MCF 10A (cell line): ENCODE measurements around the gene SMARCD2. TPM values are rescaled to one million over a fixed set of nuclear protein-coding genes. Genes with fewer than 3 reads are reported as not detected.
"Not testable (repeated sequence)": the region's sequence is repeated elsewhere in the genome, so short reads cannot be mapped to it uniquely, and the experiment has no call there.

Experiments used
- BruUV-seq: library from RNA; stranded (reverse); fragments of 400-500 nt; replicated peaks from 2 replicates; lab custom pipeline; 2021; lab: Mats Ljungman, UMichigan
- CTCF ChIA-PET: fragments of 300-600 bp; sonication (Branson Sonifier 250); formaldehyde crosslinking; extraction: SDS; loops from one replicate; lab custom pipeline; 2021; ENCODE audit warnings: antibody characterized with exemption, inconsistent platforms; lab: Yijun Ruan, JAX
- POLR2A ChIA-PET: fragments of 300-600, 350-650 bp; sonication (Branson Sonifier 250); formaldehyde crosslinking; extraction: SDS; loops from one replicate; lab custom pipeline; 2020; ENCODE audit warnings: antibody characterized with exemption, inconsistent platforms; lab: Yijun Ruan, JAX
- DNase-seq: peaks from one replicate; pipeline ENCODE4 v3.0.0-alpha.2; 2018; ENCODE audit not compliant: unreplicated experiment
- H3K27ac Mint-ChIP-seq: one replicate; pipeline ENCODE4 v1.8.0; 2022; ENCODE audit warnings: mild to moderate bottlenecking, low read depth, mixed read lengths; ENCODE audit not compliant: unreplicated experiment
- H3K27me3 Mint-ChIP-seq: one replicate; pipeline ENCODE4 v1.8.0; 2022; ENCODE audit warnings: mixed read lengths; ENCODE audit not compliant: insufficient read depth, unreplicated experiment
- H3K36me3 Mint-ChIP-seq: one replicate; pipeline ENCODE4 v1.8.0; 2022; ENCODE audit warnings: mild to moderate bottlenecking, moderate library complexity, mixed read lengths; ENCODE audit not compliant: insufficient read depth, unreplicated experiment
- H3K4me1 Mint-ChIP-seq: one replicate; pipeline ENCODE4 v1.8.0; 2022; ENCODE audit warnings: mixed read lengths; ENCODE audit not compliant: insufficient read depth, unreplicated experiment
- H3K4me3 Mint-ChIP-seq: one replicate; pipeline ENCODE4 v1.8.0; 2022; ENCODE audit warnings: mild to moderate bottlenecking, moderate library complexity, mixed read lengths; ENCODE audit not compliant: unreplicated experiment
- H3K9me3 Mint-ChIP-seq: one replicate; pipeline ENCODE4 v1.8.0; 2022; ENCODE audit warnings: mixed read lengths; ENCODE audit not compliant: unreplicated experiment
- CTCF ChIP-seq: fragments of 200-600 bp; IDR thresholded peaks from one replicate; pipeline ENCODE4 v1.8.0; 2022; ENCODE audit warnings: antibody characterized with exemption, mild to moderate bottlenecking; ENCODE audit not compliant: unreplicated experiment
- intact Hi-C: fragments of 100-400 bp; cut with micrococcal nuclease; formaldehyde crosslinking; loops from 2 replicates; pipeline ENCODE4 v1.14.1; 2022
- total RNA-seq: library from RNA; stranded (reverse); gene quantifications from 2 replicates; pipeline ENCODE4 v1.2.3, GENCODE V29; 2022

The SMARCD2 gene
- total RNA-seq, 1 experiment from 2014 or later = 54.6 TPM

- H3K36me3 Mint-ChIP-seq, H3K27ac Mint-ChIP-seq, intact Hi-C loops, H3K9me3 Mint-ChIP-seq, POLR2A ChIA-PET, DNase-seq, CTCF ChIA-PET, H3K4me1 Mint-ChIP-seq, BruUV-seq, H3K4me3 Mint-ChIP-seq: not testable (repeated sequence)
- peaks cover 14% of the 10 kb centered on the region for H3K27me3 Mint-ChIP-seq
Measured at GRCh38 chr17:63871646-63872365, 29.3 kb upstream of the SMARCD2 start.

DNA sequence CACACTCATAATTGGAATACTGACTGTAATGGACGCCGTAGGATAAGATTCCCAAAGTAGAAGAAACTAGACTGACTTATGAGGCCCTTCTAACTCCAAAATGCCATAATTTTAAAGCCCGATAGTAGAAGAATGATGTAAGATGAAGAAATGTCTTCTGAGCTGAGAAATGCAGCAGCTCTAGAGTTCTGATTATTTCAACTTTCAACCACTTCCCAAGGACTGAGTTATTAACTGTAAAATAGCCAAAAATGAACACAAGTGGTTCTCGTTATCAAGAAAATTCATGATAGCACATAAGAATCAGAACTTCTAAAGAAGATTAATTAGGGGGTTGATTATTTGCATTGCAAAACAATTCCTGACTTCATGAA lies 27.8 kb upstream of the SMARCD2 start:
- H3K9me3 Mint-ChIP-seq, POLR2A ChIA-PET, H3K4me1 Mint-ChIP-seq, intact Hi-C loops, H3K27me3 Mint-ChIP-seq, H3K36me3 Mint-ChIP-seq, H3K4me3 Mint-ChIP-seq, BruUV-seq, DNase-seq, CTCF ChIA-PET, H3K27ac Mint-ChIP-seq: not testable (repeated sequence)

- intact Hi-C loops, H3K4me1 Mint-ChIP-seq, H3K36me3 Mint-ChIP-seq, CTCF ChIA-PET, POLR2A ChIA-PET, DNase-seq, BruUV-seq, H3K4me3 Mint-ChIP-seq, H3K27me3 Mint-ChIP-seq, H3K27ac Mint-ChIP-seq, H3K9me3 Mint-ChIP-seq: not testable (repeated sequence)
- TF ChIP-seq CTCF = peak; percentile 15
Measured at GRCh38 chr17:63869491-63870291, 27.2 kb upstream of the SMARCD2 start.

DNA sequence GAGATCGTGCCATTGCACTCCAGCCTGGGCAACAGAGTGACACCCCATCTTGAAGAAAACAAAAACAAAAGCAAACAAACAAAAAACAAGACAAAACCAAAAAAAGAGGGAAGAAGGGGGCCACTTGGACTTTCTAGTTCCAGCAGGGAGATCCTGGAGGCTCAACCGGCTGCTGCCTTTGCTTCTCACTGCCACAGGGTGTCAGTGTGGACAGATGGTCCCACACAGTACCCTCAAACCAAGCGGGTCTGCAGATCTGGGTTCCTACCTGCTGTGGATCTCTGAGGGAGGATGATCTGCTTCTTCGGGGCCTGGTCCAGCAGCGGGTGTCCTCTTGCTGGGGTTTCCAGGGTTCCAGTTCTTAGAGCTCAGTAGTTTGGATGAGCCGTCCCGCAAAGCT lies 24.1 kb upstream of the SMARCD2 start:
- H3K27me3 Mint-ChIP-seq, H3K9me3 Mint-ChIP-seq, BruUV-seq, H3K36me3 Mint-ChIP-seq, H3K4me1 Mint-ChIP-seq, H3K27ac Mint-ChIP-seq, DNase-seq, H3K4me3 Mint-ChIP-seq, POLR2A ChIA-PET, intact Hi-C loops: not testable (repeated sequence)
- CTCF ChIA-PET = interaction anchor here (0.6 to 2.6 kb wide), 15 partner anchors 10 to 870 kb away, joined by 3 to 15 read pairs (median 4); no protein-coding TSS in a partner anchor

DNA sequence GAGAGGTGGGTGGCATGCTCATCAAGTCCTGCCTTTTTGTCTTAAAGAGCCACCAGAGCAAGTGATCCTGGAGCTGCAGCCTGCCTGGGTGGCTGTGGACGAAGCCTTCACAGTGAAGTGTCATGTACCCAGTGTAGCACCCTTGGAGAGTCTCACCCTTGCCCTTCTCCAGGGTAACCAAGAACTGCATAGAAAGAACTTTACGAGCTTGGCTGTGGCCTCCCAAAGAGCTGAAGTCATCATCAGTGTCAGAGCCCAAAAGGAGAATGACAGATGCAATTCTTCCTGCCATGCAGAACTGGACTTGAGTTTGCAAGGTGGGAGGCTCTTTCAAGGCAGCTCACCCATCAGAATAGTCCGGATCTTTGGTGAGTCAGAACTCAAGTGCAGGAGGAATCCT lies 16.8 kb upstream of the SMARCD2 start:
- Mint-ChIP-seq H3K27ac (no peak overlapping the region), H3K4me3 (no peak overlapping the region), H3K4me1 (no peaks in the 10 kb centered on the region), H3K27me3 (peaks cover 40% of the 10 kb centered on the region), H3K36me3 (no peaks in the 10 kb centered on the region), H3K9me3 (no peaks in the 10 kb centered on the region)
- DNase-seq = no peak
- TF ChIP-seq CTCF = no peak
- ChIA-PET CTCF (interaction anchor here (1.0 to 1.7 kb wide), 2 partner anchors 16 to 21 kb away, joined by 3 to 4 read pairs; no protein-coding TSS in a partner anchor), POLR2A (no interaction called here)
- BruUV-seq = no TSS peak
- intact Hi-C loops = no loop called here

DNA sequence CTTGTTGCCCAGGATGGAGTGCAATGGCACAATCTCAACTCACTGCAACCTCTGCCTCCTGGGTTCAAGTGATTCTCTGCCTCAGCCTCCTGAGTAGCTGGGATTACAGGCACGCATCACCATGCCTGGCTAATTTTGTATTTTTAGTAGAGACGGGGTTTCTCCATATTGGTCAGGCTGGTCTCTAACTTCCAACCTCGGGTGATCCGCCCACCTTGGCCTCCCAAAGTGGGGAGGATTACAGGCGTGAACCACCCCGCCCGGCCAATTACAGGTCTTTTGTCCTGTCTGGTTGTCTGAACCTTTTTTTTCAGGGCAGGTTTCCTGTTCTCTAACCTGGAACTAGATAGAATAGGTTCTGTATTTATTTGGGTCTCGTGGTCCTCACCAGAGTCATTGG lies 13.9 kb upstream of the SMARCD2 start:
- intact Hi-C loops, H3K36me3 Mint-ChIP-seq, H3K4me1 Mint-ChIP-seq, H3K4me3 Mint-ChIP-seq, H3K27ac Mint-ChIP-seq, POLR2A ChIA-PET, BruUV-seq, DNase-seq, H3K9me3 Mint-ChIP-seq: not testable (repeated sequence)
- H3K27me3 Mint-ChIP-seq = peaks cover 40% of the 10 kb centered on the region
- CTCF ChIA-PET = interaction anchor here (0.6 to 1.2 kb wide), 3 partner anchors 13 to 147 kb away, joined by 3 to 4 read pairs (median 3); no protein-coding TSS in a partner anchor
